ENCODE results near the gene NUP93. TPM values are rescaled to one million over a fixed set of nuclear protein-coding genes. Genes with fewer than 3 reads are reported as not detected.

Gene NUP93
- total and polyA plus RNA-seq, 9 of the 15 experiments (the other 6 are each of a cell fraction or from before 2014, with no cell fraction given) = 92.0 to 162 (median 121) TPM

DNA sequence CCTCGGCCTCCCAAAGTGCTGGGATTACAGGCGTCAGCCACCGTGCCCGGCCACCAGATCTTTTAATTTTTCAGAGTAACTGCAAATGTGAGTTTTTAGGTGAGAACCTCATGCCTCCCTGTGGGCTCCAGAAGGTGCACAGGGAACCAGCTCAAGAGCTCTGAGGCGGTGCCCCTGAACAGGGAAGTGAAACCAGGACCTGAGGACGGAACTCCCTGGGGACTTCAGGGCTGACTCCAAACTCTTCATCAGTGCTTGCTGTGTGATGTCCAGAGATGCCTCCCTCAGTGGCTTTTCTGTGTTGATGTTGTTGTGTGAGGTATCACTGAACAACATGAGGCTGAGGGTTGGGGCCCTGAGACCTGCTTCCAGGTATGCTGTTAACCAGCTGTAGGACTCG lies 158.9 kb downstream of the NUP93 start (continued):
- TF ChIP-seq, protein P1, sequence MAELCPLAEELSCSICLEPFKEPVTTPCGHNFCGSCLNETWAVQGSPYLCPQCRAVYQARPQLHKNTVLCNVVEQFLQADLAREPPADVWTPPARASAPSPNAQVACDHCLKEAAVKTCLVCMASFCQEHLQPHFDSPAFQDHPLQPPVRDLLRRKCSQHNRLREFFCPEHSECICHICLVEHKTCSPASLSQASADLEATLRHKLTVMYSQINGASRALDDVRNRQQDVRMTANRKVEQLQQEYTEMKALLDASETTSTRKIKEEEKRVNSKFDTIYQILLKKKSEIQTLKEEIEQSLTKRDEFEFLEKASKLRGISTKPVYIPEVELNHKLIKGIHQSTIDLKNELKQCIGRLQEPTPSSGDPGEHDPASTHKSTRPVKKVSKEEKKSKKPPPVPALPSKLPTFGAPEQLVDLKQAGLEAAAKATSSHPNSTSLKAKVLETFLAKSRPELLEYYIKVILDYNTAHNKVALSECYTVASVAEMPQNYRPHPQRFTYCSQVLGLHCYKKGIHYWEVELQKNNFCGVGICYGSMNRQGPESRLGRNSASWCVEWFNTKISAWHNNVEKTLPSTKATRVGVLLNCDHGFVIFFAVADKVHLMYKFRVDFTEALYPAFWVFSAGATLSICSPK (IDR thresholded peaks at IDR 0.05; ENCODE audit: borderline replicate concordance) = no peak
- TF ChIP-seq NFE2 (IDR thresholded peaks at IDR 0.05; ENCODE audit: low read depth) (no peak), ZSCAN32 (CRISPR knock-in tag; IDR thresholded peaks at IDR 0.05) (no peak), CEBPB (tag; IDR thresholded peaks at IDR 0.05) (no peak), ZNF121 (CRISPR knock-in tag; conservative IDR thresholded peaks at IDR 0.05) (no peak)

- 43% methylated on average over 5 of the region's 5 CpGs for WGBS (ENCODE audit: insufficient coverage, low coverage, missing lambda C conversion rate)
- no TSS peak for BruUV-seq (replicated peaks)
- intact Hi-C loops (cut with micrococcal nuclease) (no loop called here), in situ Hi-C loops (cut with MboI) (no loop called here)
- no peak overlapping the region for H3K4me3 ChIP-seq
- H3K36me3 ChIP-seq (ENCODE audit: control insufficient read depth, insufficient read depth, low read length) = no peaks in the 10 kb centered on the region
- H3K9me3 ChIP-seq (replicated peaks; ENCODE audit: control insufficient read depth, insufficient read depth, low read depth, low read length) = no peaks in the 10 kb centered on the region
- no peaks in the 10 kb centered on the region for H3K9me1 ChIP-seq (ENCODE audit: control insufficient read depth, insufficient read depth, low read length)
- no peak overlapping the region for H3K4me2 ChIP-seq (ENCODE audit: insufficient read depth, low read length)
- no peak overlapping the region for H3K9ac ChIP-seq (ENCODE audit: insufficient read depth in 1 of 2, low read depth in 2 of 2, low read length in 2 of 2)
- peak; percentile 48 to 57 for TF ChIP-seq NRF1 (conservative IDR thresholded peaks at IDR 0.05 in 1 of 2, IDR thresholded peaks at IDR 0.05 in 1 of 2)
- TF ChIP-seq ELF4 (CRISPR knock-in tag; IDR thresholded peaks at IDR 0.05) = no peak
- TF ChIP-seq, protein P2, sequence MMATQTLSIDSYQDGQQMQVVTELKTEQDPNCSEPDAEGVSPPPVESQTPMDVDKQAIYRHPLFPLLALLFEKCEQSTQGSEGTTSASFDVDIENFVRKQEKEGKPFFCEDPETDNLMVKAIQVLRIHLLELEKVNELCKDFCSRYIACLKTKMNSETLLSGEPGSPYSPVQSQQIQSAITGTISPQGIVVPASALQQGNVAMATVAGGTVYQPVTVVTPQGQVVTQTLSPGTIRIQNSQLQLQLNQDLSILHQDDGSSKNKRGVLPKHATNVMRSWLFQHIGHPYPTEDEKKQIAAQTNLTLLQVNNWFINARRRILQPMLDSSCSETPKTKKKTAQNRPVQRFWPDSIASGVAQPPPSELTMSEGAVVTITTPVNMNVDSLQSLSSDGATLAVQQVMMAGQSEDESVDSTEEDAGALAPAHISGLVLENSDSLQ (IDR thresholded peaks at IDR 0.05) = peak; percentile 91
- TF ChIP-seq SAP30 (IDR thresholded peaks at IDR 0.05; ENCODE audit: borderline replicate concordance, insufficient read depth, low read depth, low read length, poor library complexity, severe bottlenecking) = no peak
- peak; percentile 27 for TF ChIP-seq NFYB (IDR thresholded peaks at IDR 0.05; ENCODE audit: extremely low read depth, insufficient read length)
- TF ChIP-seq, protein P3, sequence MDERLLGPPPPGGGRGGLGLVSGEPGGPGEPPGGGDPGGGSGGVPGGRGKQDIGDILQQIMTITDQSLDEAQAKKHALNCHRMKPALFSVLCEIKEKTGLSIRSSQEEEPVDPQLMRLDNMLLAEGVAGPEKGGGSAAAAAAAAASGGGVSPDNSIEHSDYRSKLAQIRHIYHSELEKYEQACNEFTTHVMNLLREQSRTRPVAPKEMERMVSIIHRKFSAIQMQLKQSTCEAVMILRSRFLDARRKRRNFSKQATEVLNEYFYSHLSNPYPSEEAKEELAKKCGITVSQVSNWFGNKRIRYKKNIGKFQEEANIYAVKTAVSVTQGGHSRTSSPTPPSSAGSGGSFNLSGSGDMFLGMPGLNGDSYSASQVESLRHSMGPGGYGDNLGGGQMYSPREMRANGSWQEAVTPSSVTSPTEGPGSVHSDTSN (CRISPR knock-in tag; IDR thresholded peaks at IDR 0.05; ENCODE audit: low read depth) = no peak
- TF ChIP-seq, protein P3 (tag; conservative IDR thresholded peaks at IDR 0.05; ENCODE audit: low read depth) = peak; percentile 47; the same call in 1 of the 2 replicates
- H3K4me1 ChIP-seq (replicated peaks in 1 of 2; ENCODE audit: control insufficient read depth in 2 of 2, insufficient read depth in 2 of 2, low read length in 2 of 2) = peaks cover 0 to 10% of the 10 kb centered on the region in 2 experiments; a peak in 2 of 5 replicates
- FAIRE-seq = no peak
- H4K20me1 ChIP-seq (replicated peaks; ENCODE audit: control insufficient read depth, insufficient read depth, low read length) = no peaks in the 10 kb centered on the region
- no peak overlapping the region for H3K27ac ChIP-seq (ENCODE audit: extremely low read depth, low read depth, low read length)
- H2AFZ ChIP-seq (ENCODE audit: low read depth, low read length) = no peak overlapping the region
- ChIA-PET POLR2A (no interaction called here), CTCF (ENCODE audit: low intra/inter-chr PET ratio) (no interaction called here)
- peak in 3 of 4 experiments; percentile 57 to 62 (median 58) for DNase-seq (ENCODE audit: extremely low read depth in 1 of 4, low spot score in 3 of 4)
- peaks cover 0 to 33% of the 10 kb centered on the region in 2 experiments; a peak in 4 of 5 replicates for H3K27me3 ChIP-seq (ENCODE audit: control insufficient read depth in 2 of 2, insufficient read depth in 2 of 2, low read length in 2 of 2)
- H3K79me2 ChIP-seq (ENCODE audit: control insufficient read depth, insufficient read depth, low read length) = no peaks in the 10 kb centered on the region
- peak; percentile 77 for ATAC-seq
Observed at GRCh38 chr16:56889206-56889605, 159.3 kb downstream of the NUP93 start.

All from K562 (cell line).